HEK293T (cell line): ENCODE data around the gene SH3PXD2B.

ENCODE experiments used
- ARNT ChIP-seq: fragments of 450-650 bp; IDR thresholded peaks from 2 replicates; pipeline ENCODE4 v1.6.1; 2017; ENCODE audit warnings: mild to moderate bottlenecking
- BHLHE40 ChIP-seq: fragments of 450-650 bp; IDR thresholded peaks from 2 replicates; pipeline ENCODE4 v1.6.1; 2016; ENCODE audit warnings: mild to moderate bottlenecking, moderate library complexity, borderline replicate concordance
- CTBP1 ChIP-seq: fragments of 450-650 bp; IDR thresholded peaks from 2 replicates; pipeline ENCODE4 v1.6.1; 2016; ENCODE audit warnings: borderline replicate concordance
- FOXA1 ChIP-seq: fragments of 450-650 bp; IDR thresholded peaks from 2 replicates; pipeline ENCODE4 v1.6.1; 2016; ENCODE audit warnings: mild to moderate bottlenecking
- FOXK2 ChIP-seq: fragments of 450-650 bp; IDR thresholded peaks from 2 replicates; pipeline ENCODE4 v1.6.1; 2016; ENCODE audit warnings: mild to moderate bottlenecking
- FOXM1 ChIP-seq: fragments of 450-650 bp; IDR thresholded peaks from 2 replicates; pipeline ENCODE4 v1.6.1; 2017; ENCODE audit warnings: mild to moderate bottlenecking, borderline replicate concordance
- HDGF ChIP-seq: fragments of 450-650 bp; IDR thresholded peaks from 2 replicates; pipeline ENCODE4 v1.6.1; 2017; ENCODE audit warnings: antibody characterized with exemption, borderline replicate concordance
- LEF1 ChIP-seq: fragments of 450-650 bp; IDR thresholded peaks from 2 replicates; pipeline ENCODE4 v1.6.1; 2017; ENCODE audit warnings: mild to moderate bottlenecking, borderline replicate concordance
- NFRKB ChIP-seq: fragments of 450-650 bp; IDR thresholded peaks from 2 replicates; pipeline ENCODE4 v1.6.1; 2016; ENCODE audit warnings: mild to moderate bottlenecking, moderate library complexity
- SP1 ChIP-seq: fragments of 450-650 bp; IDR thresholded peaks from 2 replicates; pipeline ENCODE4 v1.6.1; 2017
- SUZ12 ChIP-seq: fragments of 450-650 bp; IDR thresholded peaks from 2 replicates; pipeline ENCODE4 v1.6.1; 2016; ENCODE audit warnings: mild to moderate bottlenecking
- TARDBP ChIP-seq: fragments of 450-650 bp; IDR thresholded peaks from 2 replicates; pipeline ENCODE4 v1.6.1; 2016
- TF ChIP-seq, protein P1 (sequence below): fragments of 450-650 bp; IDR thresholded peaks from 2 replicates; pipeline ENCODE4 v1.6.1; 2016

DNA sequence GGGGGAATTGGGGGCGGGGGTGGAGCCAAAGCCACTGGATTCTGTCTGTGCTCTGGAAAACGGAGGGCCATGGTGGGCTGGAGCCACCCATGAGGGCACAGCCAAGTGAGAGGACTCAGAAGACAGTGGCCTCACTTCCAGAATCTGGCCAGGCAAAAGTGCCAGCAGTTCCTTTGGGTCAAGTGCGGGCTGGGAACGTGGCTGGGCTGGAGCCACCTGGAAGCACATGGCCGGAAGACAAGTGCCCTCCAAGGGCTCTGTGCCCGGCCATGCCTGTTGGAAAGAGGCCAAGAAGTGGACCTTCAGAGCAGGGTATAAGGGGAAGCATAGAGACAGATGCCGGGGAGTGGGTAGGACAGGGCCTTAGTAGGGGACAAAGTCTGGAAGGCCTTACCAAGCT is 11.7 kb upstream of the SH3PXD2B start:
- no peak for TF ChIP-seq TARDBP
- no peak for TF ChIP-seq FOXM1
- no peak for TF ChIP-seq LEF1
- no peak for TF ChIP-seq BHLHE40
- TF ChIP-seq FOXA1 = no peak
- no peak for TF ChIP-seq SUZ12
- no peak for TF ChIP-seq SP1
- no peak for TF ChIP-seq ARNT
- TF ChIP-seq CTBP1 = no peak
- no peak for TF ChIP-seq NFRKB
- TF ChIP-seq, protein P1, sequence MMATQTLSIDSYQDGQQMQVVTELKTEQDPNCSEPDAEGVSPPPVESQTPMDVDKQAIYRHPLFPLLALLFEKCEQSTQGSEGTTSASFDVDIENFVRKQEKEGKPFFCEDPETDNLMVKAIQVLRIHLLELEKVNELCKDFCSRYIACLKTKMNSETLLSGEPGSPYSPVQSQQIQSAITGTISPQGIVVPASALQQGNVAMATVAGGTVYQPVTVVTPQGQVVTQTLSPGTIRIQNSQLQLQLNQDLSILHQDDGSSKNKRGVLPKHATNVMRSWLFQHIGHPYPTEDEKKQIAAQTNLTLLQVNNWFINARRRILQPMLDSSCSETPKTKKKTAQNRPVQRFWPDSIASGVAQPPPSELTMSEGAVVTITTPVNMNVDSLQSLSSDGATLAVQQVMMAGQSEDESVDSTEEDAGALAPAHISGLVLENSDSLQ = no peak
- no peak for TF ChIP-seq HDGF
- no peak for TF ChIP-seq FOXK2
